ENCODE data around the gene GNPTAB. TPM values are rescaled to one million over a fixed set of nuclear protein-coding genes. Genes with fewer than 3 reads are reported as not detected.

Gene GNPTAB
- total RNA-seq, 2 experiments from 2014 or later, result 57.4 to 68.7 TPM

DNA sequence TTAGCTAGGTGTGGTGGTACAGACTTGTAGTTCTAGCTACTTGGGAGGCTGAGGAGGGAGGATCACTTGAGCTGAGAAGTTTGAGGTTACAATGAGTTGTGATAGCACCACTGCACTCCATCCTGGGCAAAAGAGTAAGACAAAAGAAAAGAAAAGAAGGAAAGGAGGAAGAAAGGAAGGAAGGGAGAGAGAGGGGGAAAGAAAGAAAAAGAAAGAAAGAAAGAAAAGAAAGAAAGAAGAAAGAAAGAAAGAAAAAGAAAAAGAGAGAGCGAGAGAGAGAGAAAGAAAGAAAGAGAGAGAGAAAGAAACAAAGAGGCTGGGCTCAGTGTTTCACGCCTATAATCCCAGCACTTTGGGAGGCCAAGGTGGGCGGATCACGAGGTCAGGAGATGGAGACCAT, 10.3 kb upstream of the GNPTAB start:
- POLR2A ChIA-PET, result no interaction called here
- Mint-ChIP-seq H3K4me3 (no peak overlapping the region), H3K9me3 (no peaks in the 10 kb centered on the region), H3K36me3 (ENCODE audit: low read depth) (no peaks in the 10 kb centered on the region), H3K27me3 (peaks cover 4% of the 10 kb centered on the region), H3K4me1 (peaks cover 15% of the 10 kb centered on the region), H3K27ac (no peak overlapping the region)
- CTCF ChIA-PET, result interaction anchor here (0.6 to 6.1 kb wide), 5 partner anchors 12 to 68 kb away, joined by 3 to 49 read pairs (median 9); partner anchors contain the start of gene GNPTAB
- no peak for DNase-seq

DNA sequence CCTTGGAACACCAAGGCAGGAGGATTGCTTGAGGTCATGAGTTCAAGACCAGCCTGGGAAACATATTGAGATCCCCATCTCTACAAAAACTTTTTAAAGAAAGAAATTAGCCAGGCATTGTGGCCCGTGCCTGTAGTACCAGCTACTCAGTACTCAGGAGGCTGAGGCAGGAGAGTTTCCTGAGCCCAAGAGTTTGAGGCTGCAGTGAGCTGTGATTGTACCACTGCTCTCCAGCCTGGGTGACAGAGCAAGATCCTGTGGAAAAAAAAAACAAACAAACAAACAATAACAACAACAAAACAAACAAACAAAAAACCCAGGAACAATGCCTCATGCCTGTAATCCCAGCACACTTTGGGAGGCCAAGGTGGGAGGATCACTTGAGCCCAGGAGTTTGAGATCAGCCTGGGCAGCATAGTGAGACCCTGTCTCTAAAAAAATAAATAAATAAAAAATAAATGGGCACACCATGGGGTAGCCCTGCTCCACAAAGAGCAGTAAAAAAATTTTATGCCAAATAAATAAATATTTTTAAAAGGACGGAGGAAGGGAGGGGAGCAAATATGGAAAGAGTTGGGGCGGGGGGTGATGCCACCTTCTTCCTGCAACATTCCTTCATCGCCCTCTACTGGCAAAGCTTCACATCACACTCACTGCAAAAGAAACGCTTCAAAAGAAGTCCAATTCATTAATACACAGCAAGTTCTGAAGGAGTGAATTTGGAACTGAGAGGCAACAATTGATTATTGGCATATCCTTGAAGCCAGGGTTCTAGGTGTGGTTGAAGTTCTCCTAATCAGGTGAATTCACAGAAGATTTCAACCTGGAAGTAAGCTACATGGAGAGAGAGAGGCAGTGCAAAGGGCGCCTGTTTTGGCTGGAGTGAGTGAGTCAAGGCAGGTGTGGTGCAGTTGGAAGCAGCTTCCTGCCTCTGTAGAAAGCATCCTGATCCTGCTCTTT, 8.8 kb upstream of the GNPTAB start:
- H3K9me3 Mint-ChIP-seq, result no peaks in the 10 kb centered on the region
- CTCF ChIA-PET, result interaction anchor here (0.6 to 6.1 kb wide), 15 partner anchors 8 to 165 kb away, joined by 3 to 49 read pairs (median 4); partner anchors contain the start of gene GNPTAB
- H3K36me3 Mint-ChIP-seq (ENCODE audit: low read depth), result no peaks in the 10 kb centered on the region
- POLR2A ChIA-PET, result no interaction called here
- H3K4me3 Mint-ChIP-seq, result no peak overlapping the region
- H3K27me3 Mint-ChIP-seq, result peaks cover 4% of the 10 kb centered on the region
- DNase-seq, result peak; percentile 81
- H3K27ac Mint-ChIP-seq, result no peak overlapping the region
- H3K4me1 Mint-ChIP-seq, result peaks cover 15% of the 10 kb centered on the region

DNA sequence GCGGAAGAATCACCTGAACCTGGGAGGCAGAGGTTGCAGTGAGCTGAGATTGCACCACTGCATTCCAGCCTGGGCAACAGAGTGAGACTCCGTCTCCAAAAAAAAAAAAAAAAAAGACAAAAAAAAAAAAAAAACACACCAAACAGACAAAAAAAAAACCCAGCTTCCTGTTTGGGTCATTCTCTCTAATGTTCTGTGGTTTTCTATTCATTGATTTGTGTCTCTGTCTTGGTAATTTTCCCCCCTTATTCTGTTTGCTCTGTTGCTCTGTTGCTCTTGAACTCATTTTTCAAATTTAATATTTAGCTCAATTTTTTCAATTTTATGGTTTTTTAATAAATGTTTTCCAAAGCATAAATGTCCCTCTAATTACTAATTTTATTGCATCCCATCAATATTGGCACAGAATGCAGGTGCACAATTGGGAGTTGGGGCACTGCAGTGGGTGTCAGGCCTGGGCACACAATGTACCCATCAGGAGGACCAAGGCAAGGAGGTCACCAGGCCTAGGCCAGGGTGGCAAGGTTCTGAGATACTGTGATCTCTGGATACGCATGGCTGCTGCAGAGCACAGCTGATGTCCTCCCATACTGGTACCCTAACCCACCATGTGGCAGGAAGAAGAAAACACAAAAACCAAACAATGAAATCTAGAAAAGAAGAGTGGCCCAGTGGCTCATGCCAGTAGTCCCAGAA, 8.0 kb upstream of the GNPTAB start:
- Mint-ChIP-seq H3K4me1 (peaks cover 15% of the 10 kb centered on the region), H3K27me3 (peaks cover 4% of the 10 kb centered on the region), H3K4me3 (peak overlapping the region; percentile 20), H3K9me3 (no peaks in the 10 kb centered on the region), H3K27ac (peak overlapping the region; percentile 51), H3K36me3 (ENCODE audit: low read depth) (no peaks in the 10 kb centered on the region)
- ChIA-PET POLR2A (no interaction called here), CTCF (interaction anchor here (0.6 to 6.1 kb wide), 10 partner anchors 9 to 116 kb away, joined by 3 to 49 read pairs (median 4); partner anchors contain the start of gene GNPTAB)
- DNase-seq, result peak; percentile 16

DNA sequence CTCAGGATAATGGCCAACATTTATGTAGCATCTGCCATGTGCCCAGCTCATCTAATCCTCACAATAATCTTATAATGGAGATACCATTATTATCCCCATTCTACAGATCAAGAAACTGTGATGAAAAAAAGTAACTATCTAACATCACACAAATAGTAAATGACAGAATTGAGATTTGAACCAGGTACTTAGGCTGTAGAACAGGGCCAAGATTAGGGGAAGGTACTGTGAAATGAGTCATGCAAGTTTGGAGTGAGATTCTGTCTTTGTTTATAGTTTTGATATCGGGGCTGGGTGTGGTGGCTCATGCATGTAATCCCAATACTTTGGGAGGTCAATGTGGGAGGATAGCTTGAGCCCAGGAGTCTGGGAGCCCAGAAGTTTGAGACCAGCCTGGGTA, 1.3 kb upstream of the GNPTAB start:
- peaks cover 4% of the 10 kb centered on the region for H3K36me3 Mint-ChIP-seq (ENCODE audit: low read depth)
- H3K4me3 Mint-ChIP-seq, result no peak overlapping the region
- CTCF ChIA-PET, result interaction anchor here (1.4 to 5.4 kb wide), 5 partner anchors 12 to 77 kb away, joined by 6 to 61 read pairs (median 43); no protein-coding TSS in a partner anchor
- no peak overlapping the region for H3K27ac Mint-ChIP-seq
- H3K27me3 Mint-ChIP-seq, result no peaks in the 10 kb centered on the region
- H3K9me3 Mint-ChIP-seq, result no peaks in the 10 kb centered on the region
- no peak for DNase-seq
- POLR2A ChIA-PET, result no interaction called here
- H3K4me1 Mint-ChIP-seq, result peaks cover 36% of the 10 kb centered on the region

DNA sequence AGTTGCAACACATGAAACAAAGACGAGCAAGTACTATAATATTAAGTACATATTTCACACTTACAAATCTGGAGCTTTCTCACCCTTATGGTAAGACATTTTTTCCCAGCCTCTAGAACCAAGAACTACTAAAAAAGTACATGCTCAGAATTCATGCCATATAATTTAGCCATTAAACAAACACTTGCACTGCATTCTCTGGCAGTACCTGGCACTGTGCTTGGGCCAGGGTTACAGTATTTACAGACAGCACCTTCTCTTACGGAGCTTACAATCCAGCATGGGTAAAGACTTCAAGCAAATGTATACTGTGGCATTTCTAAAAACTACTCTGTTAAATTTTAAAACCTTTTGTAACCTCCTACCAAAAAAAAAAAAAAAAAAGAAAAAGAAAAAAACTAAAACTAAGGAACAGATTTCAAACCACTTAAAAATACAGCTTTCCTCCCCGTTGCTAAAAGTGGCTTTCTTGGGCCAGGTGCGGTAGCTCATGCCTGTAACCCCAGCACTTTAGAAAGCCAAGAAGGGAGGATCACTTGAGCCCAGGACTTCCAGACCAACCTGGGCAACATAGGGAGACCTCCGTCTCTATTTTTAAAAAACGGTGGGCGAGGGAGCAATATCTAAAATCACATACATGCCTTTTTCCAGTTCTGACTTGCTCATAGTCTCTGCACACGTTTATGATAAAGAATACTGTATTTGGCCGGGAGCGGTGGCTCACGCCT, 956 bp downstream of the GNPTAB start:
- Mint-ChIP-seq H3K27me3 (no peaks in the 10 kb centered on the region), H3K9me3 (no peaks in the 10 kb centered on the region), H3K4me3 (peak overlapping the region; percentile 99), H3K4me1 (peaks cover 55% of the 10 kb centered on the region), H3K36me3 (ENCODE audit: low read depth) (peaks cover 4% of the 10 kb centered on the region), H3K27ac (peak overlapping the region; percentile 97)
- POLR2A ChIA-PET, result interaction anchor here (1.2 to 1.6 kb wide), 2 partner anchors 50 to 56 kb away, joined by 3 to 5 read pairs; no protein-coding TSS in a partner anchor
- DNase-seq, result peak; percentile 19
- CTCF ChIA-PET, result interaction anchor here (0.6 to 5.7 kb wide), 25 partner anchors 10 to 435 kb away, joined by 3 to 61 read pairs (median 4); no protein-coding TSS in a partner anchor

DNA sequence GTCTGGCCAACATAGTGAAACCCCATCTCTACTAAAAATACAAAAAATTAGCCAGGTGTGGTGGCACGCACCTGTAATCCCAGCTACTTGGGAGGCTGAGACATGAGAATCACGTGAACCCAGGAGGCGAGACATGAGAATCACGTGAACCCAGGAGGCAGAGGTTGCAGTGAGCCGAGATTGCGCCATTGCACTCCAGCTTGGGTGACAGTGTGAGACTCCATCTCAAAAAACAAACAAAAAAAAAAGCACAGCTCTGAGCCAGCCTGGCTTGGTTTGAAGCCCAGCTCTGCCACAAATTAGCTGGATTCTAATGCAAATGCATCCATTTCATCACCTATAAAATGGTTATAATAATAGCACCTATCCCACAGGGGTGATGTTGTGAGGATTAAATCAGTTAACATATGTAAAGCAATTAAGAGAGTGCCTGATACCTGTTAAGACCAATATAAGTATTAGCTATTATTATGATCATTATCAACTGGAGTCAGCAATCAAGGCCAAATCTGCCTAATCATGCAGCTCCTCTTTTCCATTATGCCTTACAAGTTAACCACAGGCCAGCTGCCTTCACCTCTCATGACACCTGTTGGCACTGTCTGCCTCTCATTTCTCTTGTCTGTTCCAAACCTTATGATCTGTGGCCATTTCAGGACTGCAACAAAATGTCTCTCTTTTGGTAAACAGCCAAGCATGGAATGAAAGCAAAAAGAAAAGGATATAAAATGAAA, 2.1 kb downstream of the GNPTAB start:
- peaks cover 4% of the 10 kb centered on the region for H3K36me3 Mint-ChIP-seq (ENCODE audit: low read depth)
- CTCF ChIA-PET, result interaction anchor here (0.9 to 5.7 kb wide), 9 partner anchors 9 to 85 kb away, joined by 3 to 61 read pairs (median 18); no protein-coding TSS in a partner anchor
- no peaks in the 10 kb centered on the region for H3K9me3 Mint-ChIP-seq
- H3K27ac Mint-ChIP-seq, result peak overlapping the region; percentile 97
- H3K4me1 Mint-ChIP-seq, result peaks cover 64% of the 10 kb centered on the region
- POLR2A ChIA-PET, result no interaction called here
- no peaks in the 10 kb centered on the region for H3K27me3 Mint-ChIP-seq
- peak overlapping the region; percentile 99 for H3K4me3 Mint-ChIP-seq
- no peak for DNase-seq

DNA sequence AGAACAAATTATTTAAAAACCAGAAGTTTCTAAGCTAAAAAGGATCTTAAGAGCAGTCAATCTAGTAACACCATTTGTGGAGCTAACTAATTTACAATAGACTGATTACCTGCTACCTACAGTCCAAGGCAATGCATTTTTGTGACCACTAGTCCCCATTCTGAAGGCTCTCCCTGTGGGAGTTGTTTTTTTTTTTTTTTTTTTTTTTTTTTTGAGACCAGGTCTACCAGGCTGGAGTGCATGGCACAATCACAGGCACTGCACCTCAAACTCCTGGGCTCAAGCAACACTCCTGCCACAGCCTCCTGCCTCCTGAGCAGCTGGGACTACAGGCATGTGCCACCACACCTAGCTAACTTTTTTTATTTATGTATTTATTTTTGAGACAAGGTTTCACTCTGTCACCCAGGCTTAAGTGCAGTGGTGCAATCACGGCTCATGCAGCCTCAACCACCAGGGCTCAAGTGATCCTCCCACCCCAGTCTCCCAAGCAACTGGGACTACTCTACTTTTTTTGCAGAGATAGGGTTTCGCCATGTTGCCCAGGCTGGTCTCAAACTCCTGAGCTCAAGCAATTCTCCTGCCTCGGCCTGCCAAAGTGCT, 3.9 kb downstream of the GNPTAB start:
- peaks cover 8% of the 10 kb centered on the region for H3K36me3 Mint-ChIP-seq (ENCODE audit: low read depth)
- no peak for DNase-seq
- no peaks in the 10 kb centered on the region for H3K9me3 Mint-ChIP-seq
- H3K4me3 Mint-ChIP-seq, result no peak overlapping the region
- H3K27me3 Mint-ChIP-seq, result no peaks in the 10 kb centered on the region
- no peak overlapping the region for H3K27ac Mint-ChIP-seq
- POLR2A ChIA-PET, result no interaction called here
- H3K4me1 Mint-ChIP-seq, result peaks cover 77% of the 10 kb centered on the region
- CTCF ChIA-PET, result interaction anchor here (0.6 to 5.7 kb wide), 7 partner anchors 10 to 54 kb away, joined by 3 to 49 read pairs (median 6); no protein-coding TSS in a partner anchor

DNA sequence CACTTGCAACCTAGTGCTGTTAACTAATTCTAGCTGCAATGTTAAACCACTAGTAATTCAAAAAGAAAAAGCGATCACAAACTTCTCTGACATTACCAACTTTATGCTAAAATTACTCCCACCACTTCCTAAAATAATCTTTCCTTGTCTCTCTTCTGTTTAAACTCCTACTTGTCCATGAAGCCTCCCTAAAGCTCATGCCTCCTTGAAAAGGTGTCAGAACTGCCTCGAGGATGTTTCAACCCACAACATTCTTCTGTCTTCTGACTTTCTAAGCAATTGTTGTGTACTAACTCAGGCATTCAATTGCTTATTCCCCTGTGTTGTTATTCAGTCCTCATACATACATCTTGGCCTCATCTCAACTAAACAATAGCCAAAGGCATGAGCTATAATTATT, 5.9 kb downstream of the GNPTAB start:
- no peak for DNase-seq
- ChIA-PET POLR2A (no interaction called here), CTCF (interaction anchor here (0.6 to 4.1 kb wide), 6 partner anchors 11 to 703 kb away, joined by 3 to 24 read pairs (median 3); no protein-coding TSS in a partner anchor)
- no peak overlapping the region for H3K4me3 Mint-ChIP-seq
- peaks cover under 1% of the 10 kb centered on the region for H3K9me3 Mint-ChIP-seq
- H3K27me3 Mint-ChIP-seq, result no peaks in the 10 kb centered on the region
- peaks cover 84% of the 10 kb centered on the region for H3K4me1 Mint-ChIP-seq
- peaks cover 23% of the 10 kb centered on the region for H3K36me3 Mint-ChIP-seq (ENCODE audit: low read depth)
- peak overlapping the region; percentile 67 for H3K27ac Mint-ChIP-seq

DNA sequence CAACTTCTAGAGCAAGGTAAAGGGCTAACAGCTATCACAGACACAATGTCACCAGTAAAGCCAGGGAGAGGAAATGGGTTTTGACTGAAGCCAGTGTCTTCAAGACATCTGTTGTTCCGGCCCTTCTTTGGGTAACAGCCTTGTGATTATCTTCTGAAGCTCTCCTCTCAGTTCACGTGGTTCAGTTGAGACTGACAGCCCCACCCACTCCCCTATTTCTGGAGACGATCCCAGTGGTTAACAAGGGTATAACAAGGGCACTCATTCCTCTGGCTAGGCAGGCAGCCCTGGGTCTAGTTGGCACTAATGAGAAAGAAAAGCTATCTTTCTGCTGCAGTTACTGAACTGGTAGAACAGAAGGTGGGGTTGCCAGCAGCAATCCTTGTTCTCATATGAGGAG, 6.9 kb downstream of the GNPTAB start:
- peaks cover 83% of the 10 kb centered on the region for H3K4me1 Mint-ChIP-seq
- H3K36me3 Mint-ChIP-seq (ENCODE audit: low read depth), result peaks cover 26% of the 10 kb centered on the region
- peak overlapping the region; percentile 33 for H3K4me3 Mint-ChIP-seq
- no peaks in the 10 kb centered on the region for H3K27me3 Mint-ChIP-seq
- H3K9me3 Mint-ChIP-seq, result peaks cover 5% of the 10 kb centered on the region
- ChIA-PET CTCF (interaction anchor here (0.5 to 4.1 kb wide), 10 partner anchors 9 to 427 kb away, joined by 3 to 24 read pairs (median 4); no protein-coding TSS in a partner anchor), POLR2A (interaction anchor here (0.6 kb wide), 1 partner anchor 104 kb away, joined by 3 read pairs; no protein-coding TSS in a partner anchor)
- H3K27ac Mint-ChIP-seq, result peak overlapping the region; percentile 90
- peak; percentile 86 for DNase-seq

DNA sequence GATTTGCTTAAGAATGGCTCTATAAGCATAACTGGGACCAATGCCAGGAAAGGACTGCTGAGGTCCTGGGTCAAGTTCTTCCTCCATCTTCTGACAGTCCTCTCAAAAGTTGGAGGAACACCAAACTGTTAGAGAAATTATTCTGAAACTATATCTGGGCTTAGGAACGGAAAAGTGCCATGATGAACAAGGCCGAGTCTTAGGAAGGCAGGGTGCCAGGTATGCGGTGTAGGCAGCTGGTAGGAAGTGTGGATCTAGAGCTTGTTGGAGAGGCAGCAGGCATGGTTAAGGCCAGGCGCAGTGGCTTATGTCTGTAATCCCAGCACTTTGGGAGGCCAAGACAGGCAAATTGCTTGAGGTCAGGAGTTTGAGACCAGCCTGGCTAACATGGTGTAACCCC, 7.7 kb downstream of the GNPTAB start:
- CTCF ChIA-PET, result interaction anchor here (1.0 to 7.0 kb wide), 6 partner anchors 7 to 64 kb away, joined by 6 to 59 read pairs (median 9); partner anchors contain the start of gene GNPTAB
- Mint-ChIP-seq H3K27me3 (no peaks in the 10 kb centered on the region), H3K4me3 (no peak overlapping the region), H3K27ac (peak overlapping the region; percentile 90), H3K36me3 (ENCODE audit: low read depth) (peaks cover 33% of the 10 kb centered on the region), H3K4me1 (peaks cover 76% of the 10 kb centered on the region), H3K9me3 (peaks cover 9% of the 10 kb centered on the region)
- DNase-seq, result no peak
- POLR2A ChIA-PET, result no interaction called here

DNA sequence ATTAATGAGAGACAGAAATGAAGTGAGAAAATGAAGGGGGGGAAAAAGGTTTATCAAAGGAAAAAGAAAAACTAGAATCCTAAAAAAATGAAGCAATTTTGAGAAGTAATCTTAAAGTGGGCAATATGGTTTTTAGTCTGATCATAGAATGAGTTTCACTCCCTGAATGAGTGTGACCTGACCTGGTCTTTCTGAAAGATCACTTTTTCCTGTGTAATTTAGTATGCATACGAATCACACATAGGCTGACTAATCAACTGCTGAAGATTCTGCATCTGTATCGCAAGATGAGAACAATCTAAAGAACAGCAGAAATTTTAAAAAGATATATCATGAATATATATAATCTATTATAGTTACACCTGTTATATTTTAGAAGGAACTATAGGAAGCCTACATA, 11.3 kb downstream of the GNPTAB start:
- H3K9me3 Mint-ChIP-seq, result peaks cover 15% of the 10 kb centered on the region
- peaks cover 50% of the 10 kb centered on the region for H3K36me3 Mint-ChIP-seq (ENCODE audit: low read depth)
- ChIA-PET POLR2A (no interaction called here), CTCF (interaction anchor here (0.6 to 7.0 kb wide), 3 partner anchors 11 to 266 kb away, joined by 3 to 59 read pairs (median 4); partner anchors contain the start of gene GNPTAB)
- peaks cover 50% of the 10 kb centered on the region for H3K4me1 Mint-ChIP-seq
- DNase-seq, result no peak
- no peak overlapping the region for H3K4me3 Mint-ChIP-seq
- H3K27me3 Mint-ChIP-seq, result no peaks in the 10 kb centered on the region
- H3K27ac Mint-ChIP-seq, result no peak overlapping the region

All from activated CD4-positive, alpha-beta T cell treated with anti-CD3 and anti-CD28 coated beads, Interleukin-2, amount 10 ng/mL, durations not matched to agents 7 days and 5 days (primary cell).